ENCODE measurements around the gene DHRS1.

The DHRS1 gene

DNA sequence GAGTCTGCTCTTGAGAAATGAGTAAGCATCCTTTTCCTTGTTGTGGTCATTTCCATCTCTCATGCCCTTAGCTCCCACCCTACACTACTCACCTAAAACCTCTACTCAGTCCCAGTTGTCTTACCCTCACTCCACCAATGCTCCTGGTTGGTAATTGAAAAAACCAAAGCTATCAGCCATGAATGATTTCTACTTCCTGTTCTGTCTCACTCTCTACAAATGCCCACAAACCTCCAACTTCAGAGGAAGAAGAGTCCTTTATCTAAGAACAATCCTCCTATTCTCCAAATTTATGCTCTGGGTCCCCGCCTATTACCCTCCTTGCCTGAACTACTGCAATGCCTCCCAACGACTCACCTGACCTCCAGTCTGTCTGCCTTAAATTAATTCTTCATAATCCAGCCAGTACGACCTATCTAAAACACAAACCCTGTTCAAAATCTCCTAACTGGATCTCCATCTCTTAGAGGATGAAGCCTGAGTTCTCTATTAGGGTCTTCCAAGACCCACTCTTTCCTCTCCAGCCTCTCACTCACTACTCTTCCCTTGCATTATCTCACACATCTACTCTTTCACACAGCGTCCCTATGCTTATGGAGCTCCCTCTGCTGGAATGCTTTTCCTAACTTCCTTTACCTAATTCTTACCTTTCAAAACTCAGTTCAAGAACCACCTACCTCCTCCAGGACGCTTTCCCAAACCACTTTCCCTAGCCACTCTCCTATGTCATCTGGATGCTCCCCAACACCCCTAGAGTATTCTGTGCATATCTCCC lies 2.2 kb downstream of the DHRS1 start:
- Histone ChIP-seq H3K27me3 (ENCODE audit: control insufficient read depth, insufficient read depth, low read length) (no peaks in the 10 kb centered on the region), H3K4me3 (ENCODE audit: low read length) (no peak overlapping the region), H3K4me1 (ENCODE audit: control insufficient read depth, insufficient read depth, low read length) (peaks cover 29% of the 10 kb centered on the region), H3K9ac (ENCODE audit: low read length) (no peak overlapping the region), H3K36me3 (ENCODE audit: control insufficient read depth, insufficient read depth, low read length) (peaks cover 9% of the 10 kb centered on the region), H3K9me3 (ENCODE audit: control insufficient read depth, low read length) (no peaks in the 10 kb centered on the region)

DNA sequence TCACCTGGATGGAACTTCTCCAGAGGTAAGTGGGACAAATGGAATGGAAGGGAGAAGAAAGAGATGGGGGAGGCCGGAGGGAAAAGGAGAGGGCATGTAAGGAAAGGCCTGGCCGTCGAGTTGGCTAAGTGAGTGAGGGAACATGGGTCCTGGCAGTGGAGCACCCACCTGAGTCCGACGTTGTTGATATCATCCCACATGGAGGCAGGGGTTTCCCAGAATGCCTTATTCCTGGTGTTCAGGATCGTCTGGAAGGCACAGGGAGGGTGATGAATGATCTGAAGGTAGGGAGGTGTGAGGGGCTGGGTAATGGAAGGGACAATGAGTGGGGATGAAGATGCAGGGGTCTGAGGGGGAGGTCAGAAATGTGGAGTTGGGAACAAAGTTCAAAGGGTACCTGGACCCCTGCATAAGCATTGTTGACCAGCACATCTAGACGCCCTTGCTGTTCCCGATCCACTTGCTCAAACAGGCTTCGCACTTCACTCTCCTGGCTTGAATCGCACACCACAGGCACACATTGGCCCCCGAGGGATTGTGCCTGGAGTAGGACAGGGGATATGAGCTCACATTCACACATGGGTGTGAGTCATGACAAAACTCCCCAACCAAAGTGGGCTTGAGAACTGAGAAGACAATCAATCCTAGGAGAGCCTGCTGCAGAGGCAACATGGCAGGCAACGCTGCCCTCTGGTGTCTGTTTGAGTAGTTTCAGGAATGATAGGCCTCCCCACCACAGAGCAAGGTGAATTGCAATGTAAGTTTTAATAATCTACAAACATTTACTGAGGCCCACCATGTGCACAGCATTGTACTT lies 3.0 kb downstream of the DHRS1 start:
- H3K36me3 ChIP-seq (ENCODE audit: control insufficient read depth, insufficient read depth, low read length) = peaks cover 5% of the 10 kb centered on the region

DNA sequence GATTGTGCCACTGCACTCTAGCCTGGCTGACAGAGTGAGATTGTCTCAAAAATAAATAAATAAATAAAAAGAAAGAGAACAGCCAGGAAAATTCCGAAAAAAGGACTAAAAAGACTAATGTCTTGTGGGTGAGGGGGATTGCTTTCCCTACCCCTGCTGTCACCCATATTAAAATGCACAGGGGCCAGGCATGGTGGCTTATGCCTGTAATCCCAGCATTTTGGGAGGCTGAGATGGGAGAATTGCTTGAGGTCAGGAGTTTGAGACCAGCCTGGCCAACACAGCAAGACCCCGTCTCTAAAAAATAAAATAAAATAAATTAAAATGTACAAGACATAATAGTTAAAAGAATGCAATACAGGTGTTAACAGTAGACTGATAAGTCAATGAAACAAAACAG lies 6.1 kb downstream of the DHRS1 start:
- Histone ChIP-seq H3K36me3 (ENCODE audit: control insufficient read depth, insufficient read depth, low read length) (peaks cover 8% of the 10 kb centered on the region), H3K4me1 (ENCODE audit: control insufficient read depth, insufficient read depth, low read length) (peaks cover 9% of the 10 kb centered on the region), H3K9me3 (ENCODE audit: control insufficient read depth, low read length) (no peaks in the 10 kb centered on the region), H3K9ac (ENCODE audit: low read length) (no peak overlapping the region), H3K27me3 (ENCODE audit: control insufficient read depth, insufficient read depth, low read length) (no peaks in the 10 kb centered on the region), H3K4me3 (ENCODE audit: low read length) (no peak overlapping the region)

More for the DNA sequence above, 3.0 kb downstream of the DHRS1 start:
- Histone ChIP-seq H3K9me3 (ENCODE audit: control insufficient read depth, low read length) (no peaks in the 10 kb centered on the region), H3K4me3 (ENCODE audit: low read length) (no peak overlapping the region), H3K9ac (ENCODE audit: low read length) (no peak overlapping the region), H3K27me3 (ENCODE audit: control insufficient read depth, insufficient read depth, low read length) (no peaks in the 10 kb centered on the region), H3K4me1 (ENCODE audit: control insufficient read depth, insufficient read depth, low read length) (peaks cover 29% of the 10 kb centered on the region)

DNA sequence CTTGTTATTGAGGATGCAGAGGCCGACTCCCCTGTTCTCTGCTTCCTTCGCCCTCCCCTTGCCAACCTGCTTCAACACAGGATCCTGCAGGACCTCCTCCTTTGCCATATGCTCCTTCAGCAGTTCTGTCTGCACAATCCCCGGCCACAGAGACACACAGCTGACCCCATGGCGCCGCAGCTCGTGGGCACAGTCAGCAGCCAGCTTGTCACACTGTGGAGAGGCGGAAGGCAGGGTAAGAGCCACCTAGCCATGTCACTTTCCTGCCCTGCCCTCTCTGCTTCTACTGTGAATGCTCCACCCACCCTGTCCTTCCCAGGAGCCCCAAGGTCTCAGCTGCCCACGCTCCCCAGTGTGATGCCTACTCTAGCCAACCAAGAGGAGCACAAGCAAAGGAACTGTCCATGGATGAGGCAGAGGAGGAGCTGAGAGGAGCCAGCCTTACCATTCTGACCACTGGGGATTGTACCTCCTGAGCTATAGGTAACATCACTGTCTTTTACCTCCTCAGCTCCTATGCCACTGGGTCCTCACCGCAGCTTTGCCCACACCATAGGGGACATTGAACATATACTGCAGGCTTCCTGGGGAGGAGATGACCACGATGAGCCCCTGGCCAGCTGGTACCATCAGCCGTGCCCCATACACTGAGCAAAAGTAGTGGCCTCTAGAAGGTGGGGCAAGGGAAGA lies 7.3 kb downstream of the DHRS1 start:
- Histone ChIP-seq H3K4me3 (ENCODE audit: low read length) (no peak overlapping the region), H3K36me3 (ENCODE audit: control insufficient read depth, insufficient read depth, low read length) (peaks cover 8% of the 10 kb centered on the region), H3K27me3 (ENCODE audit: control insufficient read depth, insufficient read depth, low read length) (no peaks in the 10 kb centered on the region), H3K9me3 (ENCODE audit: control insufficient read depth, low read length) (no peaks in the 10 kb centered on the region), H3K4me1 (ENCODE audit: control insufficient read depth, insufficient read depth, low read length) (peaks cover 7% of the 10 kb centered on the region), H3K9ac (ENCODE audit: low read length) (no peak overlapping the region)

DNA sequence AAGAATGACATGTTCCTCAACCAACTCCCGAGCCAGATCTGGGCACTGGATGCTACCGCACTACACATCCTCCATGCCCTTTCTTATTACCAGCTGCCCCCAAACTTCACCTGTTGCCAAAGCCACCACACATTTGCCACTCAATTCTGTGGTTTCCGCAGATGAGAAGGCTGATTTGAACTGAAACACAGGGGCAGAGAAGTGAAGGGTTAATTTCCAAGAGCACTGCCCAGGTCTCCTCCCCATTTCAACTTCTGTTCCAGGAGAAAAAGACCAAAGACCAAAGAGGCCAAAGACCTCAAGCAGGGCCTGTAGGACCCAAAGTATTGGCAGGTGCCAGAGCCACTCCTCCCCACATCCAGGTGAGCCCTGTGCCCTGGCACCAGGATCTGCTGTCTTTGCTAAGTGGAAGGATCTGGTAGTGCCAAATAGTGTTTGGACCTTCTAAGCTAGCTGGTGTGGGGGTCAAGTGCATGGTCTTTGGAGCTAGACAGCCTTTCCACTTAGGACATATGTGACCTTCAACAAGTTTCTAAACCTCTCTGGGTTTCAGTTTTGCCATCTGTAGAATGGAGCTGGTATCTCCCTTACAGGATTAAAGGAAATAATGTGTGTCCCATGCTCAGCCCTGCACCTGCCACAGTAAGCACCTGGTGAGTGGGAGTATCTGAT lies 8.0 kb downstream of the DHRS1 start:
- Histone ChIP-seq H3K27me3 (ENCODE audit: control insufficient read depth, insufficient read depth, low read length) (no peaks in the 10 kb centered on the region), H3K9me3 (ENCODE audit: control insufficient read depth, low read length) (no peaks in the 10 kb centered on the region), H3K4me1 (ENCODE audit: control insufficient read depth, insufficient read depth, low read length) (peaks cover 1% of the 10 kb centered on the region), H3K9ac (ENCODE audit: low read length) (no peak overlapping the region), H3K4me3 (ENCODE audit: low read length) (no peak overlapping the region), H3K36me3 (ENCODE audit: control insufficient read depth, insufficient read depth, low read length) (peaks cover 8% of the 10 kb centered on the region)

DNA sequence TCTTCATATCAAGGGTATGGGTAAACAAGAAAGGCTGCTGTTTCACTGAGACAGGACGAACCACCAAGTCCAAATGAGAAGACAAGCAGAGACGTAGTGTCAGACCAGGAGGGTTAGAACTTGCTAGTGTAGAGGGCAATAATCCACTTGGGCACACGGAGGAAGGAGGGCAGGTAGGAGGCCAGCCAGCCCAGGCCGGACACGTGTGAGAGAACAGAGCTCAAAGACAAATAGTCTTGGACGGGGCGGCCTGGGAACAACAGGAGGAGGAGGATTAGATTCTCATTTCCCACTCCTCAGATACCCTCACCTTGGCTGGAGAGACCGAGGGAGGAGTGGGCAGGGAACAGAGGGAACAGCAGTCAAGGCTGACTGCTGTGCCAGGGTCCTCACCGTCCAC lies 8.8 kb downstream of the DHRS1 start:
- H3K36me3 ChIP-seq (ENCODE audit: control insufficient read depth, insufficient read depth, low read length) = peaks cover 4% of the 10 kb centered on the region

DNA sequence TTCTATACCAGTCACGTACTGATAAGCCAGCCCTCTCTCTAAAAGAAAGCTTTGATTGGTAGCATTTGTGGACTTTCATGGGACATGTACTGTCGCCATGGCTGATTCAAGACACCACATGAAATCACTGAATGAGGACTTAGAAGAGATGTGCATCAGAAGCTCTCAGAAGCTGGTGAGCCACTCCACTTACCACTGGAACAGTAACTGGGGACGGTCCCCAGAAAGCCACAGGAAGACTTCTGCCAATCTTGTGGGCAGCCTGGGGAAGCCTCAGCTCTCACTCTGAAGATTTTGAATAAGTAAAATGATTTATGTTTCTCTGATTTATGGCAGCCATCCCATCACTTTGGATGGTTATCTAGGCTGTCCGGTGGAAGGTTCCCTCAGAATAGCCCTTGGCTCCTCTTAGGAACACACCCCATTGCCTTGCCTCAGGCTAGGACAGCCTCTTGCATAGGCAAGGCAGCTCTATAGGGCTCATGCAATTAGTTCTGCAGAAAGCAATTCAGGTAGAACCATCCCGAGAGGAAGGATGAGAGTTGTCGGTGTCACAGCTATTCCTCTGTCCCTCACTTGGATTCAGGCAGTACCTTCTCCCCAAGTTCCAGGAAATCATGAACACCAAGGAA lies 9.8 kb downstream of the DHRS1 start:
- H3K27me3 ChIP-seq (ENCODE audit: control insufficient read depth, insufficient read depth, low read length) = no peaks in the 10 kb centered on the region
- no peaks in the 10 kb centered on the region for H3K4me1 ChIP-seq (ENCODE audit: control insufficient read depth, insufficient read depth, low read length)
- no peak overlapping the region for H3K9ac ChIP-seq (ENCODE audit: low read length)
- no peaks in the 10 kb centered on the region for H3K9me3 ChIP-seq (ENCODE audit: control insufficient read depth, low read length)
- no peak overlapping the region for H3K4me3 ChIP-seq (ENCODE audit: low read length)
- H3K36me3 ChIP-seq (ENCODE audit: control insufficient read depth, insufficient read depth, low read length) = peaks cover 3% of the 10 kb centered on the region

More for the DNA sequence above, 8.8 kb downstream of the DHRS1 start:
- Histone ChIP-seq H3K4me1 (ENCODE audit: control insufficient read depth, insufficient read depth, low read length) (no peaks in the 10 kb centered on the region), H3K9me3 (ENCODE audit: control insufficient read depth, low read length) (no peaks in the 10 kb centered on the region), H3K4me3 (ENCODE audit: low read length) (no peak overlapping the region), H3K9ac (ENCODE audit: low read length) (no peak overlapping the region), H3K27me3 (ENCODE audit: control insufficient read depth, insufficient read depth, low read length) (no peaks in the 10 kb centered on the region)

DNA sequence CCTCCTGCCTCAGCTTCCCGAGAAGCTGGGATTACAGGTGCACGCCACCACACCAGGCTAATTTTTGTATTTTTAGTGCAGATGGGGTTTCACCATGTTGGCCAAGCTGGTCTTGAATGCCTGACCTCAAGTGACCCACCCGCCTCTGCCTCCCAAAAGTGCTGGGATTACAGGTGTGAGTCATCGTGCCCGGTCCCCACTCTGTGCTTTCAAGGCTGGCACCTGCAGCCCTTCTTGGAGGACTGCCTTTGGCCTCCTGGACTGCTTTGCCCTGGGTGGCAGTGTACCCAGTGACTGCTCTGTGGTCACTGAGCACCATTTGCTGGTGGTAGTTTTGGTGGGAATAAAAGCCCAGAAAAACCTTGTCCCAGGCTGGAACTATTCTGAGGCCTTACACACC lies 12.6 kb downstream of the DHRS1 start:
- no peak overlapping the region for H3K9ac ChIP-seq (ENCODE audit: low read length)
- no peak overlapping the region for H3K4me3 ChIP-seq (ENCODE audit: low read length)
- H3K4me1 ChIP-seq (ENCODE audit: control insufficient read depth, insufficient read depth, low read length) = no peaks in the 10 kb centered on the region
- peaks cover 3% of the 10 kb centered on the region for H3K36me3 ChIP-seq (ENCODE audit: control insufficient read depth, insufficient read depth, low read length)
- H3K9me3 ChIP-seq (ENCODE audit: control insufficient read depth, low read length) = no peaks in the 10 kb centered on the region
- no peaks in the 10 kb centered on the region for H3K27me3 ChIP-seq (ENCODE audit: control insufficient read depth, insufficient read depth, low read length)

DNA sequence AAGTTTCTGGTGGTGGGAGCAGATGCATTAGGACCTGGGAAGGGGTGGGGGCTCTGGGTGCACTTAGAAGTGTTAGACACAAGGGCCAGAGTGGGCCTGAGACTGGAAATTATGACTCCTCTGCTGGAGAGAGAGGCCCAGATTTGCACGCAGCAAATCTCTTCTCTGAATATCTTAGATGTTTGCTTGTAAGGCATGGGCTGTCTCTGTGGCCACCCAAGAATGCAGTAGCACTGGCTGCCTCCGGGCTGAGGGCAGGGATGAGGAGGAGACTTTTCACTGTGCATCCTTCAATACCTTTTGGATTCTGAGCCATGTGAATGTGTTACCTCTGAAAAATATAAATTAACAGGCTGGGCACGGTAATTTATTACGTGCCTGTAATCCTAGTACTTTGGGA lies 14.2 kb downstream of the DHRS1 start:
- Histone ChIP-seq H3K4me1 (ENCODE audit: control insufficient read depth, insufficient read depth, low read length) (no peaks in the 10 kb centered on the region), H3K4me3 (ENCODE audit: low read length) (no peak overlapping the region), H3K27me3 (ENCODE audit: control insufficient read depth, insufficient read depth, low read length) (no peaks in the 10 kb centered on the region), H3K36me3 (ENCODE audit: control insufficient read depth, insufficient read depth, low read length) (no peaks in the 10 kb centered on the region), H3K9ac (ENCODE audit: low read length) (no peak overlapping the region), H3K9me3 (ENCODE audit: control insufficient read depth, low read length) (no peaks in the 10 kb centered on the region)

DNA sequence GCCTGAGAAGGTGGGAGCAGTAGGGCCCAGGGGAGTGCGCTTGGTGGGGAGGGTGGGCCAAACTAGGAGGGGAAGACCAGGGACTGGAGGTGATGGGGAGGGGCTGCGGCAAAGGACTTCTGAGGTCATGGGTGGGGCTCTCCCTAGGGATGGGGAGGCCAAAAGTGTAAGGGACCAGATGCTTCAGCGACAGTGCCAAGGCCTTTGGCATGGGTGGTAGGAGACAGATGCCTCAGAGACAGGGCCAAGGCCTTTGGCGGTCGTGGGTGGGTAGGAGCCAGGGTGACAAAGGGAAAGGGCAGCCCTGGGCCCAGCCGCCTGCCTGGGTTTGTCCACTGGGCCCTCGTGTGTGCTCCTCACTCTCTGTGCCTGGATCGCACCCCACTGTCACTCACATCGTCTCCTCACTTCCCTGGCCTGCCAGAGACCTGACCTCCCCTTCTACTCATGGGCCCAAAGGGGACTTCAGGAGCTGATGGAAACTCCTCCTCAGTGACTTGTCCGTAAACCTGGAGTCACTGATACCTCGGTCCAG lies 15.0 kb downstream of the DHRS1 start:
- H3K36me3 ChIP-seq (ENCODE audit: control insufficient read depth, insufficient read depth, low read length) = no peaks in the 10 kb centered on the region
- no peaks in the 10 kb centered on the region for H3K9me3 ChIP-seq (ENCODE audit: control insufficient read depth, low read length)
- H3K9ac ChIP-seq (ENCODE audit: low read length) = no peak overlapping the region
- H3K4me1 ChIP-seq (ENCODE audit: control insufficient read depth, insufficient read depth, low read length) = no peaks in the 10 kb centered on the region
- H3K27me3 ChIP-seq (ENCODE audit: control insufficient read depth, insufficient read depth, low read length) = no peaks in the 10 kb centered on the region
- H3K4me3 ChIP-seq (ENCODE audit: low read length) = no peak overlapping the region

DNA sequence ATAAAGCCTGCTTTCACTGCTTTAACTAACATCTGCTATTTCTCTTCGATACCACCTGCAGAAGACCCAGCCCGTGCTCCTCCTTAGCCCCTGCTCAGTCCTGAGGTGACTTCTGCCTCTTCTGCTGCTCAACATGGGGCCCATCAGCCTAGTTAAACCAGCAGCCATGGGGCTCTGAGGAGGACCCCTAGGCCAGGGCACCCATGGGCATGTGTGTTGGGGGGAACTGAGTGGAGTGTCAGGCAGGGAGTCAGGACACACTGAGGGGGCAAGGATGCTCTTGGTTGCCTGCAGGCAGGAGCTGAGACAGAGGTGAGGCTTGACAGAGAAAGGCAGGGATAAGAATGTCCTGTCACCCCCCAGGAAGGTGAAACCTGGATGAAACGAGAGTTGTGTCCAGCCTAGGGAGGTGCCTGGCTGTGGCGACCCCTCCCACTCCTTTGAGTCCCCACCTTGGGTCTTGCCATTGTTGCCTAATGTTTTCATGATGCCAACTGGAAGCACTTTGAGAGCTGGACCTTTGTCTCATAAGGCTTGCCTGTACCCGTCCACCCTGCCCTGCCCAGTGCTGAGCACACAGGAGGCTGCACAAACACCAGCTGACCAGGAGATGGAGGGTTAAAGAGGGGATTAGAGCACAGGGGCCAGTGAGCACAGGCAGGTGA lies 15.7 kb downstream of the DHRS1 start:
- no peaks in the 10 kb centered on the region for H3K4me1 ChIP-seq (ENCODE audit: control insufficient read depth, insufficient read depth, low read length)
- H3K9me3 ChIP-seq (ENCODE audit: control insufficient read depth, low read length) = no peaks in the 10 kb centered on the region
- no peaks in the 10 kb centered on the region for H3K27me3 ChIP-seq (ENCODE audit: control insufficient read depth, insufficient read depth, low read length)
- no peak overlapping the region for H3K4me3 ChIP-seq (ENCODE audit: low read length)
- H3K36me3 ChIP-seq (ENCODE audit: control insufficient read depth, insufficient read depth, low read length) = no peaks in the 10 kb centered on the region
- no peak overlapping the region for H3K9ac ChIP-seq (ENCODE audit: low read length)
